ENCODE measurements around the gene CTSK. TPM values are rescaled to one million over a fixed set of nuclear protein-coding genes. Genes with fewer than 3 reads are reported as not detected.
A peak's percentile ranks its signal among the peaks of the same experiment; 100 is the strongest.

CTSK gene
- total and polyA plus RNA-seq, 4 donors: 5.2 to 25.7 (median 14.3) TPM

GRCh38 chr1:150748878-150749719, 59.0 kb downstream of the CTSK start:
- Histone ChIP-seq H3K36me3 (ENCODE audit: control insufficient read depth in 4 of 4, insufficient read depth in 4 of 4, low read length in 4 of 4) (peaks cover 0 to 9% (median 0%) of the 10 kb centered on the region in 4 donors), H3K27ac (ENCODE audit: low read depth in 1 of 2, low read length in 1 of 2) (no peak overlapping the region)
- WGBS, 2 donors: 88 to 91% methylated on average over 6 to 12 of the region's 12 CpGs

More at GRCh38 chr1:150748878-150749719, 59.0 kb downstream of the CTSK start:
- ATAC-seq (ENCODE audit: insufficient read depth, low FRiP score): no peak
- Histone ChIP-seq H3K27me3 (ENCODE audit: control insufficient read depth in 3 of 3, insufficient read depth in 3 of 3, low read length in 2 of 3) (no peaks in the 10 kb centered on the region), H3K4me3 (no peak overlapping the region), H3K9me3 (ENCODE audit: control insufficient read depth in 4 of 4, insufficient read depth in 3 of 4, low read length in 3 of 4) (no peaks in the 10 kb centered on the region), H3K9ac (ENCODE audit: insufficient read depth in 1 of 2, low read length in 2 of 2) (peak overlapping the region in 1 of 2 donors; percentile 16), H3K4me1 (ENCODE audit: control insufficient read depth in 5 of 5, insufficient read depth in 5 of 5, low read length in 5 of 5) (peaks cover 0 to 1% (median 0%) of the 10 kb centered on the region in 5 donors)
- no peak for DNase-seq
- TF ChIP-seq CTCF (IDR thresholded peaks at IDR 0.05; ENCODE audit: control extremely low read depth, extremely low read depth): no peak

Small RNAs within 50 kb of the gene (small RNA-seq; reads per million reads assigned to genes)
- gene RNU6-1309P (ENCODE audit: low replicate concordance): not detected

Other genes with a start within 250 kb of the CTSK start
- 100 to 1,000 TPM; 293 to 336 TPM for gene MCL1, start 228.7 kb downstream of the CTSK start, total RNA-seq
- 100 to 1,000 TPM; 109 to 307 TPM for gene MCL1, start 228.7 kb downstream of the CTSK start, polyA plus RNA-seq
- 100 to 1,000 TPM; 133 to 245 TPM for gene ENSA, start 178.6 kb downstream of the CTSK start, total RNA-seq
- 100 to 1,000 TPM; 133 to 184 TPM for gene ENSA, start 178.6 kb downstream of the CTSK start, polyA plus RNA-seq
- gene GOLPH3L, start 111.1 kb downstream of the CTSK start, total RNA-seq: 10 to 100 TPM; 26.1 to 37.2 TPM
- gene GOLPH3L, start 111.1 kb downstream of the CTSK start, polyA plus RNA-seq: 10 to 100 TPM; 13.8 to 14.4 TPM
- gene HORMAD1, start 87.4 kb downstream of the CTSK start, total RNA-seq: 1 to 10 TPM in 1 of 2 donors, under 1 TPM in 1; 0.77 to 1.2 TPM
- under 1 TPM; 0.17 to 0.26 TPM for gene HORMAD1, start 87.4 kb downstream of the CTSK start, polyA plus RNA-seq
- 100 to 1,000 TPM; 244 to 293 TPM for gene CTSS, start 42.5 kb downstream of the CTSK start, total RNA-seq
- 100 to 1,000 TPM in 1 of 2 donors, 10 to 100 TPM in 1; 79.2 to 516 TPM for gene CTSS, start 42.5 kb downstream of the CTSK start, polyA plus RNA-seq
- 100 to 1,000 TPM in 1 of 2 donors, 10 to 100 TPM in 1; 41.4 to 102 TPM for gene ARNT, start 68.3 kb upstream of the CTSK start, total RNA-seq
- gene ARNT, start 68.3 kb upstream of the CTSK start, polyA plus RNA-seq: 10 to 100 TPM; 15.0 to 20.9 TPM
- gene CTXND2, start 78.9 kb upstream of the CTSK start, total RNA-seq: not detected
- gene CTXND2, start 78.9 kb upstream of the CTSK start, polyA plus RNA-seq: under 1 TPM in 1 of 2 donors, not detected in 1; 0.02 TPM
- 10 to 100 TPM; 40.7 to 56.2 TPM for gene SETDB1, start 118.1 kb upstream of the CTSK start, total RNA-seq
- 10 to 100 TPM; 20.0 to 24.4 TPM for gene SETDB1, start 118.1 kb upstream of the CTSK start, polyA plus RNA-seq
- gene CERS2, start 166.6 kb upstream of the CTSK start, total RNA-seq: 100 to 1,000 TPM; 194 to 237 TPM
- gene CERS2, start 166.6 kb upstream of the CTSK start, polyA plus RNA-seq: 100 to 1,000 TPM; 155 to 308 TPM
- 1 to 10 TPM in 1 of 2 donors, under 1 TPM in 1; 0.68 to 1.0 TPM for gene ANXA9, start 174.0 kb upstream of the CTSK start, total RNA-seq
- gene ANXA9, start 174.0 kb upstream of the CTSK start, polyA plus RNA-seq: 1 to 10 TPM in 1 of 2 donors, under 1 TPM in 1; 0.37 to 1.3 TPM
- gene MINDY1, start 198.6 kb upstream of the CTSK start, total RNA-seq: 10 to 100 TPM; 23.4 to 31.0 TPM
- 10 to 100 TPM in 1 of 2 donors, 1 to 10 TPM in 1; 7.8 to 10.1 TPM for gene MINDY1, start 198.6 kb upstream of the CTSK start, polyA plus RNA-seq
- gene PRUNE1, start 200.2 kb upstream of the CTSK start, total RNA-seq: 10 to 100 TPM; 12.9 to 20.6 TPM
- 10 to 100 TPM in 1 of 2 donors, 1 to 10 TPM in 1; 8.7 to 12.5 TPM for gene PRUNE1, start 200.2 kb upstream of the CTSK start, polyA plus RNA-seq
- 1 to 10 TPM; 2.8 to 8.6 TPM for gene BNIPL, start 228.3 kb upstream of the CTSK start, total RNA-seq
- gene BNIPL, start 228.3 kb upstream of the CTSK start, polyA plus RNA-seq: 10 to 100 TPM in 1 of 2 donors, 1 to 10 TPM in 1; 1.9 to 12.2 TPM
- 1 to 10 TPM; 4.3 to 4.9 TPM for gene C1orf56, start 239.5 kb upstream of the CTSK start, total RNA-seq
- gene C1orf56, start 239.5 kb upstream of the CTSK start, polyA plus RNA-seq: 1 to 10 TPM; 2.3 to 3.5 TPM

Data from lung (tissue), 13 donors.